HG03342 (cell line): ENCODE results near the gene TFR2.

Source experiments
- ATAC-seq: cut with Tn5 transposase; IDR thresholded peaks from one replicate; pipeline ENCODE4 v1.9.1; 2021; ENCODE audit warnings: mild to moderate bottlenecking, moderate library complexity; ENCODE audit not compliant: unreplicated experiment

The TFR2 gene

GRCh38 chr7:100641463-100641859 is at the start of gene TFR2:
TFR2 (minus strand) TSS chr7:100641552; CDS start chr7:100641509, 43 bp downstream.
- ATAC-seq = no peak

GRCh38 chr7:100689230-100690135 is 48.1 kb upstream of the TFR2 start:
- ATAC-seq = no peak

GRCh38 chr7:100688326-100688860 is 47.0 kb upstream of the TFR2 start:
- no peak for ATAC-seq

GRCh38 chr7:100687751-100688300 is 46.5 kb upstream of the TFR2 start:
- no peak for ATAC-seq

GRCh38 chr7:100687261-100687660 is 45.9 kb upstream of the TFR2 start:
- ATAC-seq = no peak

GRCh38 chr7:100686822-100687211 is 45.5 kb upstream of the TFR2 start:
- no peak for ATAC-seq

GRCh38 chr7:100686201-100686821 is 45.0 kb upstream of the TFR2 start:
- ATAC-seq = no peak

GRCh38 chr7:100685631-100686145 is 44.3 kb upstream of the TFR2 start:
- no peak for ATAC-seq

GRCh38 chr7:100685049-100685605 is 43.8 kb upstream of the TFR2 start:
- no peak for ATAC-seq

GRCh38 chr7:100684534-100685042 is 43.2 kb upstream of the TFR2 start:
- no peak for ATAC-seq

- no peak for ATAC-seq
Observed at GRCh38 chr7:100683659-100684533, 42.5 kb upstream of the TFR2 start.

GRCh38 chr7:100682991-100683658 is 41.8 kb upstream of the TFR2 start:
- ATAC-seq = no peak

GRCh38 chr7:100682228-100682741 is 40.9 kb upstream of the TFR2 start:
- ATAC-seq = no peak

- no peak for ATAC-seq
Observed at GRCh38 chr7:100681491-100682227, 40.3 kb upstream of the TFR2 start.

- ATAC-seq = no peak
Observed at GRCh38 chr7:100680576-100681271, 39.4 kb upstream of the TFR2 start.

- no peak for ATAC-seq
Observed at GRCh38 chr7:100679927-100680575, 38.7 kb upstream of the TFR2 start.

GRCh38 chr7:100679129-100679926 is 38.0 kb upstream of the TFR2 start:
- no peak for ATAC-seq
